GM21515 (cell line): ENCODE results near the gene UBFD1.
"Not testable (repeated sequence)": the region's sequence is repeated elsewhere in the genome, so short reads cannot be mapped to it uniquely, and the experiment has no call there.

ENCODE experiments used
- ATAC-seq: cut with Tn5 transposase; IDR thresholded peaks from one replicate; pipeline ENCODE4 v1.9.1; 2021; ENCODE audit not compliant: unreplicated experiment

Gene UBFD1

DNA sequence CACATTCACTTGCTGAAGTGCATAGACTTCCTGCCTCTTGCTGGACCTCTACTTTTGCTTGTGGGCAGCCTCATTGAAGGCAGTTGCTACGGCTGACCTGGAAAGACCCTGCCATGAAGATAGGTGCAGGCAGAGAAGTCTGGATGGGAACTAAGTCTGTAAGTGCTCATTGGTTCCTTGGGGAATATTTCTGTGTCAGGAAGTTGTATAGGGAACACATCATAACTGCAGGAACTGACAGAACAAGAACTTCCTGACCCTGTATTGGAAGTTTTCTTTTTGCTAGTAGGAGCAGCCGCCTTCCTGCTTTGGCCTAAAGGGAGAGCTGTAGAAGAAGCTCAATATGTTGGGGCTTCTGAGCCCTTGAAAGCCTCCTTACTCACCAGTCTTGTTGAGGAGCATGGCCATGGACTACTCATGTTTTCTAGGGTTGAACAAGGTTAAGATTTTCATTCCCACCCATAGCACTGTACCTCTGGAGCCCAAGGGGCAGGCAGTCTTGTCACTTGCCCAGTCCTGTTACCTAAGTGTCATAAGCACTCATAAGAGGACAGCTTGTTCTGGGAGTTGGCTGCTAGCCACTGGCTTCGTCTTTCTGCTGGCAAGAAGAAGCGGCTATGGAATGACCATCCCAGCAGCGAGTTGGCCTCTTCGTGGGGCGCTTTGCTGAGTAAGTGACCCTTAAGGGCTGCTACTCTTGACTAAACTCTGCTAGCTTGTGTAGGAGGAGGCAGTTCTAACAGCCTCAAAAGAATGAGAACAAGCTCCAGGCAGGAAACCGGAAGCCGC, 7.2 kb downstream of the UBFD1 start:
- no peak for ATAC-seq

DNA sequence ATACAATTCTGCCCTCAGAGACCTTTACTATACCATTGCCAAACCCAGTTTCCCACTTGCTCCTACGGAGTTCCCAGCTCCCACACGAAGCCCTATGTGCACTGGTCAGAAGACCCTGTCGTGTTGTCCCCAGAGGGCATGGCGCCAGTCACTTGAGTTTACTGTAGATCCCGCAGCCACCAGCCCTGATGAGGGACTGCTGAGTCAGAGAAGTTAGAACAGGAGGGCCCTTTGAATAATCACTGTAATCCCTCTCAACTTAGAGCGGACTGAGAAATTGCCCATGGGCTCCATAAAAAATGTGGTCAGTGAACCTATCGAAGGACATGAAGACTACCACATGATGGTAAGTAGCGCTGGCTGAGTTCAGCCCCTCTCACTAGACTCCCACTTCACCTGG, 9.2 kb downstream of the UBFD1 start:
- ATAC-seq: no peak

DNA sequence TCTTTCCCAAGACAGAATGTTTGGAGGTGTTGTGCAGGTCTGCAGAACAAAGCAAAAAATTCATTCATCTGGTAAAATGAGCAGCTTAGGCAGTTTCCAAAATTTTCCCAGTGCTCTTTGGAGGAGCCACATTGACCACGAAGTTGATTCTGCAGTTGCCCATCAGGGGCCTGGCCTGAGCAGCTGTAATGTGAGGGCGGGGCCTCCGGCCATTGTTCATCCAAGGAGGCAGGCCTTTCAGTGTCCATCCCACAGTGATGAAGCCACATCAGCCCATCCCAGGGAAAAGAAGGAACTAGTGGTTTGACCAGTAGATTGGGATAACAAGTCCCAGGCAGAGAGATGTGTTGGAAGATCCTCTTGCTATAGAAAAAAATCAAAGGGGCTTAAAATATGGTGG, 10.1 kb downstream of the UBFD1 start:
- ATAC-seq: no peak

DNA sequence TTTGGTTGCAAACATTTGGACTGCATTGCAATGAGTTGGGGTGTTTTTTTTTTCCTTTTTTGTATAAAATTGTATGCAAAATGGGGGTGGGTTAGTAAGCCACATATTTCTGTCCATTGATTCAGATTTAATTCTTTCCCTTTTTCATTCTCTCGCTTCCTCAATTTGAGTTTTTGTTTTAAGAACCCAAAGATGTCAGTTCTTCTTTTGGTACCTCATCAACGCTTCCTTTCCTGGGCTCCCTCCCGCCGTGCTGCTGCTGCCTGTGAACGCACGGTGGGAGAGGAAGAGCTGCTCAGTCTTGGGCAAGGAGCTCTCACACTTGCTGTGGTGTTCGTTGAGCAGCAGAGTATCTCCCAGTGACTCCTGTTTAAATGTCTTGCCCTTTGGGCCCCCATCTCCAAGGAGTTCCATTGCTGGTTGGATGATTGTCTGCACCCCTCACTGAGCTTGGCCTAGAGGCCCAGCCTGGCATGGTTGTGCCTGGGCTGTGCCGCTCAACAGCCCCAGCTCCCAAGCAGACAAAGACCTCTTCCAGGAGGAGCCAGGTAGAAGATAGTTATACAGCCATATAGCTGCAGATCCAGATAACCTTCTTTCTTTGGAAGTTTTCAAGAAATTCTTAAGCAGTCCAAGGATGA, 13.6 kb downstream of the UBFD1 start:
- no peak for ATAC-seq

DNA sequence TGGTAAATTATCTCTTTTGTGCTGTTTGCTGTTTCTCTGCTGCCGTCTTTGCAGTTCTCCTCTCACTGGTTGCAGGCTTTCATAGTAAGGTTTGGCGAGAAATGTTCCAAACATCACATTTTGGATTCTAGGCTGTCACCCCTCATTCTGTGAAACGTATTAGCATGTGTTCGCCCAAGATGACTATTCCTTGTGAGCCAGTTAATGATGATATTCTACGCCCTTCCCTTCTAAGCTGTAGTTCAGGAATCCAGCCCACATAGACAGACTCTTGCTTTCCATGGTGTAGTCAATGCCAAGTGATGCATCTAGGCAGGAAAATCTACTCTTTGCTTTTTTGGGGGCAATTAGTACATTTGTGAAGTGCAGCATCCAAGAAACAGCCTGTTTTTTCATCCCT, 14.4 kb downstream of the UBFD1 start:
- ATAC-seq: no peak

DNA sequence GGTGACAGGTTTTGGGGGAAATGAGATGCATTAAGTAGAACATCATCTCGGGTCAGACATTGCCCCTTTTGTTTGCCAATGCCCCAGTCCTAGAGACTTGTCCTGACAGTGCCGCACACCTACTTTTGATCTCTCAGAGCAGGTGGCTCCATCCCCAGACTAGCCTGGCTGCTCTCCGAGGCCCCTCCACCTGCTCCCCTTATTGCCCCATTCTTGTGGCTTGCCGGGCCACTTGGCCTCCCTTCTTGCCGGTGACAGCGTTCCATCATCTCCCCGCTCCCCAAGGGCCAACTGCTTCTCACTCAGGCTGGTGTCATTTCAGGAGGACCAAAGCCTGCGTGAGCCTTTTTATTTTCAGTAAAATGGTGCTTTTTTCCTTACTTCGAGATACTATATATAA, 14.9 kb downstream of the UBFD1 start:
- no peak for ATAC-seq

DNA sequence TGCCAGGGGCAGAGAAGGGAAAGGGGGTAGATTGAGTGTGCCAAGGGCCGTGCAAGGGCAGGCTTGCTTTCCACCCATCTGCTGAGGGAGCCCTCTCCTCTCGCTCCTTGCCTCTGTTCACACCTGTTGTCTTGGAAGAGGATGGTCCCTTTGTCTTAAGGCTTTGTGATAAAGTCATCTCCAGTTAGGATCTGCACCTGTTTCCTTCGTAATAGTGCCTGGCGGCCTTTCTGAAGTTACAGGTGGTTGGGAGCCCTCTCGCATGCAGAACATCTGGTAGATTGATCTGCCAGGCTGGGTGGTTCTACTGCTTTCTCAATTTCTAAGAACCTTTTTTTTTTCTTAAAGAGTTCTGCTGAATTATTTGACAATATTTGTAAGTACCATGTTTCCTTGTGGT, 16.3 kb downstream of the UBFD1 start:
- no peak for ATAC-seq

DNA sequence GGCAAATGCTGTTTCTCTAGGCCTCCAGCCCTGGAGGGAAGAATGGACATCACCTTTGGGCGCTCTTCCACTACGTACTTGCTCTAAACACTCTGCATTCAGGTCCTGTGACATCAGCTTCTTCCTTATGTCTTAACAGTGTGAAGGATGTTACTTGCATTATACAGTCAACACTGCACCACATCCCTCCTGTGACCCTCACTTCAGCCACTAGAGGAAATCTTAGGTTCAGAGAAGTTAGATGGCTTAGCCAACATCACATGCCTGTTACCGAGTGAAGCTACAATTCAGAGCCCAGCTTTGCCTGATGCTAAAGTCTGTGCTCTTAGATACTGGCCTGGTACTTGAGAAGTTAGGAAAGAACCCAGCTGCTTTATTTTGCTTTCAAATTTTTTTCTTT, 18.3 kb downstream of the UBFD1 start:
- no peak for ATAC-seq

DNA sequence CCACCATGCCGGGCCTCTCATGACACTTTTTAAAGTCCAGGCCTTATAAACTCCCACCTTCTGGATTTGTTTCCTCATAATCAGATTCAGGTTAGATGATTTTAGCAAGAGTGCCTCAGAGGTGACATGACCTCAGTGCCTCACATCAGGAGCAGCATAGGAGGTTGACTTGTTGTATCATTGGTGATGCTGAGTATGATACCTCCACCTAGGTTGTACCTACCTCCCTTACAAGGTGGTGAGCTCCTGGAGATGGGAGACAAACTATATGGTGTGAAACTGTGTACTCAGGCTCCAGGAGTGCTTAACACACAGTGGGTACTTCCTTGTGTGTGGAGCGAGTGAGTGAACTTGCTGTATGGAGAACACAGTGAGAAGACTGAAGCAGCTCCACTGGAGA, 20.0 kb downstream of the UBFD1 start:
- ATAC-seq: no peak

DNA sequence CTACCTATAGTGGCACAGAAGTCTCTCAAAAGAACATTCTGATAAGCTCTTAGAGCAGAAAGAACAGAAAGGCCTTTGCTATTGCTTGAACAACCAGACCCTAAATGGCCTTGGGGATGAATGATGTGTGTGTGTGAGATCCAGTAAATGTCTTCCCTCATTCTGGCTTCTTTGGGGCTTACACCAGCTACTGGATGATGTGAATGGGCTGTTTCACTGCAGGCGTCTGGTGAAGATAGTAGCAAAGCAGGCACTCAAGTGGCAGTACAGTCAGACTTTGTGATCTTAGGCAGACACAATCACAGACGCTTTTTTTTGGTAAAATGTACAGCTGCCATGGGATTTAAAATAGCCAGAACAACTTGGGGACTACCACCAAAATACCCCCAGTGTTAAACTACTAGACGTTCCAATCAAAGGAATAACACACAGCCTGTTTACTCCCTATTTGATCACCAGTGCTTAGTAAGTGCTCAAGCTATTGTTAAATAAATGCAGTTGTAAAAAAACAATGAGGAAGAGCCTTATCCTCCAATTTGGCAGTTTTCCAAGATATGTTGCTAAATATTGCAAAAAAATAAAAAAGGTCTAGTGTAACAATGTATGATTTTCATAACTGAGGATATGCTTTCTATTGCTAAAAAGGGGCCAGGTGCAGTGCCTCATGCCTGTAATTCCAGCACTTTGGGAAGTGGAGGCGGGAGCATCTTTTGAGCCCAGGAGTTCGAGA, 20.7 kb downstream of the UBFD1 start:
- ATAC-seq: no peak

DNA sequence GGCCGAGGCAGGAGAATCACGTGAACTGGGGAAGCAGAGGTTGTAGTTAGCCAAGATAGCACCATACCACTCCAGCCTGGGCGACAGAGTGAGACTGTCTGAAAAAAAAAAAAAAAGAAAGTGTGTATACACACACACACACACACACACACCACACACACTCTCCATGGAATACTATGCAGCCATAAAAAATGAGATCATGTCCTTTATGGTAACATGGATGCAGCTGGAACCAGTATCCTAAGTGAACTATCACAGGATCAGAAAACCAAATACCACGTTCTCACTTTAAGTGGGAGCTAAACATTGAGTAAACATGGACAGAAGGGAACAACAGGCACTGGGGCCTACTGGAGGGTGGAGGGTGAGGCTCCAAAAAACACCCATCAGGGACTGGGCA, 21.8 kb downstream of the UBFD1 start:
- no peak for ATAC-seq

DNA sequence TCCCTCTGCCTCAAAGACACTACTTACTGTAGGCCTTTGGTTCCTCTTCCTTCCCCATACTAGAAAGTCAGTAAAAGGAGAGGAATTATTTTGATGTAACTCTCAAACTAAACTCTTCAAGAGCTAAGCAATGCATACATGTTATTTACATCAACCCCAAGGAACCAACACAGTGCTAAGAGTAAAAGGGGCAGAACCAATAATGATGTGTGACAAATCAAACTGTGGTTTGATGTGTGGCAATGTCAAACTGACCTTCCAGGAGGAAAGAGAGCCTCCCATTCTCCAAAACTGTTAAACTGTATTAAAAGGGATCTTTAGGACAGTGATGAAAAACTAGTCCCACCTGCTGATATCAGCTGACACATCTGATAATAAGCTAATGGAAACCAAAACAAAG, 22.9 kb downstream of the UBFD1 start:
- ATAC-seq: no peak

DNA sequence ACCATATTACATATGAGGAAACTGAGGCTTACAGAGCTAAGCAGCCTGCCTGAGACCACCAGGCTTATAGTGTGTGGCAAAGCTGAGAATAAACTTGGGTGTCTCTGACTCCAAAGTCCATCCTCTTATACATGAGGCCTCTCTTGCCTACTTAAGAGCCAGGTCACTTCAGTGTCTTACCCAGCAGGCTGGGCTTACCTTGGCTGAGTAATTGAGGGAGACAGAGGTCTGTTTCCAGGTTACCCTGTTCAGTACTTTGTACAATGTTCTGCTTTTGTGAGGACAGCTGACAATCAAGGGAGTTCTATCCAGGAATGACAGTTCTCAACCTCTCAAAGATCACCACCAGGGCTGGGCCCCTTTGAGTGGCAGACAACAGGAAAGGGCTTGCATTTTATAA, 24.2 kb downstream of the UBFD1 start:
- ATAC-seq: no peak

DNA sequence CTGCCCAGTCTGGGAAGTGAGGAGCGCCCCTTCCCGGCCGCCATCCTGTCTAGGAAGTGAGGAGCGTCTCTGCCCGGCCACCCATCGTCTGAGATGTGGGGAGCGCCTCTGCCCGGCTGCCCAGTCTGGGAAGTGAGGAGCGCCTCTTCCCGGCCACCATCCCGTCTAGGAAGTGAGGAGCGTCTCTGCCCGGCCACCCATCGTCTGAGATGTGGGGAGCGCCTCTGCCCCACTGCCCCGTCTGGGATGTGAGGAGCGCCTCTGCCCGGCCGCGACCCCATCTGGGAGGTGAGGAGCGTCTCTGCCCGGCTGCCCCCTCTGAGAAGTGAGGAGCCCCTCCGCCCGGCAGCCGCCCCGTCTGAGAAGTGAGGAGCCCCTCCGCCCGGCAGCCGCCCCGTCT, 25.7 kb downstream of the UBFD1 start:
- not testable (repeated sequence) for ATAC-seq

DNA sequence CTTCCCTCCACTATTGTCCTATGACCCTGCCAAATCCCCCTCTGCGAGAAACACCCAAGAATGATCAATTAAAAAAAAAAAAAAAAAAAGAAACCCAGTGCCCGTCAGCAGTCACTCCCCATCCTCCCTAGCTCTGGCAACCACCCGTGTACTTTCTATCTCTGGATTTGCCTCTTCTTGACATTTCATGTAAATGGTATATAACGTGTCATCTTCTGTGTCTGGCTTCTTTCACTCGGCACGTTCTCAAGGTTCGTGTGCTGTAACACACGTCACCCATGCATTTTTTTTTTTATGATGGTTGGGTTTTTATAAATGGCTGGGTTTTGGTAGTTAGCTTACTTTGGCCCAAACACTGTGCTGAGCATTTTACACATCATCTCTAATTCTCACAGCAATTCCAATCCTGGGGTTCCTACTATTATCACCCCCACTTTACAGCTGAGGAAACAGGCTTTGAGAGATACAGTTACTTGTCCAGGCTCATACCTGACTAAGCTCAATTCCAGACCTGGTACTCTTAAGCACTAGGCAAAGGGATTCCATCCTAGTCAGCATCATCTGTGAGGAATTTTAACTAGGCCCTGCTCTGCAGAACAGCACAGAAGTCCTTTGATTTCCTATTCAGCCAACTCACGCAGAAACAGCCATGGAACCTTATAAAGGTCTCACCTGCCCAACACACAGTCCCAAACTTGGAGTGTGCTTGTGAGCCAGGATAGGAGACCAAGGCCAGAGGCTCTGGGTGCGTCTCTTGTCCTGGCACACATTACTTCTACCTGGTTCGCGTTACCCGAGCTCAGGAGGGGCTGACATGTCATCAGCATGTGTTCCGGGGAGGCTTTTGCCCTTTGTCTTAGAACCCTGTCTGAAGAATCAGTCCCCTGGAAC, 26.9 kb downstream of the UBFD1 start:
- no peak for ATAC-seq

DNA sequence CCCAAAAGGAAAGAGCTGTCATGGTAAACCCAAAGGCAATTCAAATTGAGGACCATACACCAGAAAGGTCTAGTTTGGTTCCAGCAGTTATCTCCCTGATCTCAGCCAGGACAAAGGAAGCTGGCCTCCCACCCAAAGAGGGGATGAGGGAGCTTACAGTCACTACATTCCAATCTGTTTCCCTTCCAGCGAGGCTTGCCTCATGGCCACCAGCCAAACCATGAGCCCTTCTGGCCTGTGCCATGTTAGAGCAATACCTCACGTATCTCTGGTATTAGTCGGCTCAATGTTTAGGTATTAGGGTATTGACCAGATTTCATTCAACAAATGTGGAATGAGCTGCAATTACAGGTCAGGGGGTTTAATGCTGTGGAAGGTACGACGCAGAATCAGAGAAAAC, 30.2 kb downstream of the UBFD1 start:
- no peak for ATAC-seq

DNA sequence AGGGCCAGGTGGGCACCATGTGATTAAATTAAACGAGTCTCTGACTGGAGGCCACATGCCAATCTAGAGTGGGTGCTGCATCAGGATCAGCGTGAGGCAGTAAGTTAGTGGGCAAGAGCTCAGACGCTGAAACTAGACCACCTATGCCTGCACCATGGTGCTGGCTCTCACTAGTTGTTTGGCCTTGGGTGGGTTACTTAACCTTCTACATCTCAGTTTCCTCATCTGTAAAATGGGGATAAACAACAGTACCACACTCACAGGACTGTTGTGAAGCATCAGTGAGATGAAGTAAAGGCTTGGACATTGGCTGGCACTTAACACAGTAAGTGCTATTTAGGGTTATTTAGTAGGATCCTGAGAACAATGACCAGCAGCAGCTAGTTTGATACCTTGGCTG, 32.7 kb downstream of the UBFD1 start:
- no peak for ATAC-seq

DNA sequence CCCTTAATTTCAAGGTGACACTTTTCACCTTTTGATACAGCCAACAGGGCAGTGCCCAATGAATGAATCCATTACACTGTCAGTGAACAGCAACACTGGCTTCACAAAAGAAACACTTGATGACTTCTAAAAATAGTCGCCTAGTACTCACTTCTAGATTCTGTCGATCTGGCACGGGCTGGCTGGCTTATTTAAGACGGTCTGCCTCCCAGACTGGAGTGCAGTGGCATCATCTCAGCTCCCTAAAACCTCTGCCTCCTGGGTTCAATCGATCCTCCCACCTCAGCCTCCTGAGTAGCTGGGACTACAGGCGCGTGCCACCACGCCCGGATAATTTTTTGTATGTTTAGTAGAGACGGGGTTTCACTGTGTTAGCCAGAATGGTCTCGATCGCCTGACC, 36.7 kb downstream of the UBFD1 start:
- no peak for ATAC-seq

DNA sequence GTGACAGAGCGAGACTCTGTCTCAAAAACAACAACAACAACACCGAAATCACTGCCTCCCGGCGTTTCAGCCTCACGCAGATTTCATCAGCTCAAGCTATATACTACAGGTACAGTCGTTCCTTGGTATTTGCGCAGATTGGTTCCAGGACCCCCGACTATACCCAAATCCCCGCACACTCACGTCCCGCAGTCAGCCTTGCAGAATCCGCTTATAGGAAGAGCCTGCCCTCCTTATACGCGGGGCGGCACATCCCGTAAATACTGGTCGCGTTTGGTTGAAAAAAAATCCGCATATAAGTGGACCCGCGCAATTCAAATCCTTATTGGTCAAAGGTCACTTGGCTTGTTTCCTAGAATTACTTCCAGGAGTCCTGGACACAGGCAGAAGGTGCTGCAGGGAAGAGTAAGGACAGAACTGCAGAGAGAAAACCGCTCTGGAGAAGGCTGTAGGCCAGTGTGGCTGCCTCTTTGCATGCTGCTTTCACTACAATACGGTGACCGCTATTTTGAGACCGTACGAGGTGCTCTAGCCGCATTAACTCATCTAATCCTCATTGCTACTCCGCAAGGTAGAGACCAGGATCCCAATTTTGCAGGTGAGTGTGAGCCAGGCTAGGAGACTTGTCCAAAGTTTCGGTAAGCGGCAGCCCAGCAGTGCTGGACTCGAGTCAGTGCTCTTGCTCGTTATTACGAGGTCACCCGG, 37.9 kb downstream of the UBFD1 start:
- ATAC-seq: no peak

DNA sequence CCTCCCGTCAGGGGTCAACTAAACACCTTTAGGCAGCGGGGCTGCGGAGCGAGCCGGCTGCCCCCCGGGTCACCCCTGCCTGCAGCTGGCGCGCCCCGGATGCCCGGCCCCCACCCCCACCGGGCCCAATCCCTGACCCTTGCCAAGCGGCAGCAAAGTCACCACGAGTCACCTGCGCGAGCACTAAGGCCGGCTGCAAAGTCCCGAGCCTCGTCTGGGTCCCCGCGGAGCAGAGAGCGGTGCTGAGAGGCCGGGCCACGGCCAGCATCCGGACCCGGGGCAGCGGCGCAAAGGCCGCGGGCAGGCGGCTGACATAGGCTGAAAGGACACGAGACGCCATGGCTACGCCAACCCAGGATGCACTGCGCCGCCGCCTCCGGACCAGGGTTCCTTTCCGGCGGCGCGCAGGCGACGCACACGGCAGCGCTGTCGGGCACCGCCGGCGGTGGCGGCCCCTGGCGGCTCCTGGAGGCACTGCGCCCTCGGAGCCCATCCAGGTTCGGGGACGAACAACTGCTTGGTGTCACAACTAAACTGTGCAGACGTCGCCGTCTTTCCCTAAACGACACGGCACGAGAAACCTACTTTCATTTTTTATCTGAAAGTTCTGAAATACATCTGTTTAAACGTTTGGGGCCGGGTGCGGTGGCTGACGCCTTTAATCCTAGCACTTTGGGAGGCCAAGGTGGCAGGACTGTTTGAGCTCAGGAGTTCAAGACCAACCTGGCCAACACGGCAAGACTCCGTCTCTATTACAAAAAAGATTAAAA, 38.6 kb downstream of the UBFD1 start, which contains the start of gene NDUFAB1:
NDUFAB1 (minus strand) TSS at position 366 of the 770 bp plus-strand sequence; CDS start at position 340, 26 bp downstream.
- ATAC-seq: peak; percentile 80
